Progenitor cell of endocrine pancreas (in vitro differentiated cells): ENCODE measurements around the gene GSG1L. TPM values are rescaled to one million over a fixed set of nuclear protein-coding genes. Genes with fewer than 3 reads are reported as not detected.

Experiments
- DNase-seq: peaks from one replicate; pipeline ENCODE4 v3.0.0; 2021; ENCODE audit warnings: low spot score; ENCODE audit not compliant: unreplicated experiment
- H3K27ac Mint-ChIP-seq: 2 replicates; pipeline ENCODE4 v1.8.0; 2021; ENCODE audit warnings: mild to moderate bottlenecking, moderate library complexity, mixed read lengths
- H3K27me3 Mint-ChIP-seq: 2 replicates; pipeline ENCODE4 v1.8.0; 2021; ENCODE audit warnings: mixed read lengths
- H3K36me3 Mint-ChIP-seq: 2 replicates; pipeline ENCODE4 v1.8.0; 2022; ENCODE audit warnings: mixed read lengths; ENCODE audit not compliant: insufficient read depth
- H3K4me1 Mint-ChIP-seq: 2 replicates; pipeline ENCODE4 v1.8.0; 2021; ENCODE audit warnings: low read depth, mixed read lengths
- H3K4me3 Mint-ChIP-seq: 2 replicates; pipeline ENCODE4 v1.8.0; 2021; ENCODE audit warnings: low read depth, mild to moderate bottlenecking, moderate library complexity, mixed read lengths
- H3K9me3 Mint-ChIP-seq: 2 replicates; pipeline ENCODE4 v1.8.0; 2021; ENCODE audit warnings: low read depth, mixed read lengths
- CTCF ChIP-seq: fragments of 200-600 bp; sonication (generic); IDR thresholded peaks from one replicate; pipeline ENCODE4 v1.5.0; 2021; ENCODE audit warnings: antibody characterized with exemption, mild to moderate bottlenecking; ENCODE audit not compliant: unreplicated experiment
- total RNA-seq: library from RNA; stranded (reverse); gene quantifications from 2 replicates; pipeline ENCODE4 v1.2.1, GENCODE V29; 2021

Gene GSG1L
- total RNA-seq, 1 donor from 2014 or later = 0.17 TPM

DNA sequence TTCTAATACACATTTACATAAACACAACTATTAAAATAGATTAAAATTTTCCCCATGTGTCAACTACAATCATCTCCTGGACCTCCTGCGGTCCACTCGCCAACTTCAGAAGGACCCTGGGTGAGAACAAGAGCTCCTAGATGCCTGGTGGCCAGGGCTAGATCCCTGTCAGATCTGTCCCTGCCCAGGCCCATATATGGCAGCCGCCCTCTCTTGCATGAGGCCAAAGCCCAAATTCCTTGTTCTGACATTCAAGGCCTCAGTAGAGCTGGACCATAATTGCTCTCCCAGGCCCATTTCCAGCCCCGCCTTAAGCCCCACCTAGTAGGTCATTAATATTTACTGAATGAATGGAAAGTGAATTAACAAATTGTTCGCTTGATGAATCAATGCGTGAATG lies 275.8 kb downstream of the GSG1L start:
- Mint-ChIP-seq H3K27ac (no peak overlapping the region), H3K36me3 (no peaks in the 10 kb centered on the region), H3K27me3 (peaks cover 4% of the 10 kb centered on the region), H3K4me1 (no peaks in the 10 kb centered on the region), H3K9me3 (no peaks in the 10 kb centered on the region), H3K4me3 (no peak overlapping the region)
- no peak for DNase-seq
- TF ChIP-seq CTCF = no peak

GRCh38 chr16:27786923-27787625 lies 276.4 kb downstream of the GSG1L start:
- Mint-ChIP-seq H3K27me3 (no peaks in the 10 kb centered on the region), H3K36me3 (no peaks in the 10 kb centered on the region), H3K27ac (no peak overlapping the region), H3K4me1 (no peaks in the 10 kb centered on the region), H3K9me3 (no peaks in the 10 kb centered on the region), H3K4me3 (no peak overlapping the region)
- DNase-seq = no peak
- no peak for TF ChIP-seq CTCF

DNA sequence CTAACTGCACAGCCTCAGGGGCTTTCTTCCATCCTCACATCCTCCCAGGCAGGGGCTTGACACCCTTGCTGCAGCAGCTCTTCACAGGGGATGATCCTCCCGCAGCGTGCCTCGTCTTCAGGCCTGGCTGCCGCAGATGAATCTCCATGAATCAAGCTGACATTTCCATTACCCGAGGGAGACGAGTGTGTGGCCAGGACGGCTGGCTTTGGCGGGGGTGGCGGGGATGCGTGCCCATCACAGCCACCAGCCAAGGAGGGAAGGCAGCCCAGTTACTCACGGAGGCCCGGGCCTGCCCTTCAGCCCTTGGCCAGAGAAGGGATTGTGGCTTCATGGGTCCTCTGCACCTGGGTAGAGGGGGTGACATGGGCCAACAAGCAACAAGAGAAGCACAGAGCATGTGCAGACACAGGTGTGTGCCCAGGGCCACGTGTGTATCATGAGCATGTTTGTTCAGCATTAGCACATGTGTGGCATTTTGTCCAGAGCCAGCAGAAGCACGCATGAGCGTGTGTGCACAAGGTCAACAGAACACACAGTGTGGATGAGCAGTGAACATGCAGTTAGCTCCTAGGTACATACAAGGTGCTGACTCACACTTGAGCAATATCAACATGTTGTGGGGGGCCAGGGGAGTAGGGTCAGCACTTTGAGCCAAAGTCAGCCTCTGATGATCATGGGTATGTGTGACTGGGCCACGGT lies 277.1 kb downstream of the GSG1L start:
- H3K4me1 Mint-ChIP-seq = no peaks in the 10 kb centered on the region
- TF ChIP-seq CTCF = no peak
- no peak for DNase-seq
- H3K9me3 Mint-ChIP-seq = no peaks in the 10 kb centered on the region
- no peaks in the 10 kb centered on the region for H3K27me3 Mint-ChIP-seq
- H3K36me3 Mint-ChIP-seq = no peaks in the 10 kb centered on the region
- H3K4me3 Mint-ChIP-seq = no peak overlapping the region
- H3K27ac Mint-ChIP-seq = no peak overlapping the region

DNA sequence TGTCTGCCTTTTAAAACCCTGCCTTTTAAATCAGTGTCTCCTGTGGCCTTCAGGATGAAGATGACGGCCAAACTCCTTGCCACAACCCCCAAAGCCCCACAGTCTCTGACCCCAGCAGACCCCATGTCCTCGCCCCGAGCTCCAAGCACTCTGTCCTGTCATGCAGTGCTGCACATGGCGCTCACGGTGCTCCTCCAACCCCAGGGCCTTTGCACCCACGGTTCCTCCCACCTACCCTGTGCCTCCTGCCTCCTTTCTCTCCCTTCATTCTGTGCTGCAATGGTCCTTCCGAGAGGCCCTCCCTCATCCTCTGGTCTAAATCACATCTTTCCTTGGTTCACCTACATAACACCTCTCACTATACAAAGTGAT lies 278.2 kb downstream of the GSG1L start:
- TF ChIP-seq CTCF = no peak
- Mint-ChIP-seq H3K27ac (no peak overlapping the region), H3K4me1 (no peaks in the 10 kb centered on the region), H3K36me3 (no peaks in the 10 kb centered on the region), H3K27me3 (no peaks in the 10 kb centered on the region), H3K4me3 (no peak overlapping the region), H3K9me3 (no peaks in the 10 kb centered on the region)
- DNase-seq = no peak

GRCh38 chr16:27784351-27785306 lies 278.9 kb downstream of the GSG1L start:
- H3K36me3 Mint-ChIP-seq = no peaks in the 10 kb centered on the region
- no peaks in the 10 kb centered on the region for H3K9me3 Mint-ChIP-seq
- H3K27me3 Mint-ChIP-seq = no peaks in the 10 kb centered on the region
- no peak overlapping the region for H3K4me3 Mint-ChIP-seq
- no peak for TF ChIP-seq CTCF
- H3K27ac Mint-ChIP-seq = no peak overlapping the region
- no peak for DNase-seq
- H3K4me1 Mint-ChIP-seq = peaks cover 1% of the 10 kb centered on the region
